HG03521 (cell line): ENCODE measurements around the gene DCAF15.

Experiments used
- ATAC-seq: cut with Tn5 transposase; IDR thresholded peaks from one replicate; pipeline ENCODE4 v1.9.1; 2021; ENCODE audit warnings: mild to moderate bottlenecking, moderate library complexity; ENCODE audit not compliant: unreplicated experiment

The DCAF15 gene

DNA sequence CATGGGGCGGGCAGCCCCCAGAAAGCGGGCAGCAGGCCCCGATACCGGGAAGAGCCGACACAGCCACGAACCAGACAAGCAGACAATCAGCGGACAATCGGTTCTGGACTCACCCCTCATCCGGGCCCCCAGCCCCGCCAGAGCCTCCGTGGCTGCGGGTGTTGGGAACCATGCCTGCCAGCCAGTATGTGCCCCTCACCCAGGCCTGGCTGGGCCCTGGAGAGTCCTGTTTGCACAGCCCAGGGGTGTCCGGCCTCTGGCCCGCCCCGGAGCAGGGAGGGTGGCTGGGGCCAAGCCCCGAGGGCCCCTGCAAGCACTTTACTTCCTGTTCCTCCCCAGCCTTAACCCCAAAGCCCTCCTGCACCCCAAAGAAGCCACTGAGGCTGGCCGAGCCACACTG is 21.9 kb upstream of the DCAF15 start:
- no peak for ATAC-seq

- ATAC-seq, result no peak
Observed at GRCh38 chr19:13931391-13932148, 20.7 kb upstream of the DCAF15 start.

DNA sequence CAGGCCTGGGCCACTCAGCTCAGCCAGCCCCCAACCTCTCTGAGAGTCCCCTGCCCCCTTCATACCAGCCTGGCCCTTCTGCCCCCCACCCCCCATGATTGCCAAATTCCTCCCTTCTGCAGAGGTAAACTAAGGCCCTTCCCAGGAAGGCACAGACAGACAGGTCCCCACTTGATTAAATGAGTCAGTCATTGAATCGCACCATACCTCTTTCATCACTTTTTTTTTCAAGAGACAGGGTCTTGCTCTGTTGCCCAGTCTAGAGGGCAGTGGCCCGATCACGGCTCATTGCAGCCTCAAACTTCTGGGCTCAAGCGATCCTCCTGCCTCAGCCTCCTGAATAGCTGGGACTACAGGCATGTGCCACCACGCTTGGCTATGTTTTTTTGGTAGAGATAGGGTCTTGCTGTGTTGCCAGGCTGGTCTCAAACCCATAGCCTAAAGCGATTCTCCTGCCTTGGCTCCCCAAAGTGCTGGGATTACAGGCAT is 20.1 kb upstream of the DCAF15 start:
- no peak for ATAC-seq

DNA sequence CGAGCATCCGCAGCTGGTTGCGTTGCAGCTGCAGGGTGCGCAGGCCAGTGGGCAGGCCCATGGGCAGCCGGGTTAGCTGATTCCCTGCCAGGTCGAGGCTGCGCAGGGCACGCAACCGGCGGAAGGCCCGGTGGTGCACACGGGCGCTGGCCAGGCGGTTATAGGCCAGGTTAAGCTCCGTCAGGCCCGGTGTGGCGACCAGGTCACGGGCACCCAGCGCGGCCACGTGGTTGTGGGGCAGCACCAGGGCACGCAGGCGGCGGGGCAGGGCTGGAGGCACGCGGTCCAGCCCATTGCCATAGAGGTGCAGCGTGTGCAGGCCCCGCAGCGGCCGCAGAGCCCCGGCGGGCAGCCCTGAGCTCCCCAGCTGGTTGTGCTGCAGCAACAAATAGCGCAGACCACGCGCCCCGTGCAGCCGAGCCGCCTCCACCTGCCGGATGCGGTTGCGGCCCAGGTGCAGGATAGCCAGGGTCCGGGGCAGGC is 19.4 kb upstream of the DCAF15 start:
- ATAC-seq, result no peak

- ATAC-seq, result no peak
Observed at GRCh38 chr19:13934785-13935109, 17.6 kb upstream of the DCAF15 start.

DNA sequence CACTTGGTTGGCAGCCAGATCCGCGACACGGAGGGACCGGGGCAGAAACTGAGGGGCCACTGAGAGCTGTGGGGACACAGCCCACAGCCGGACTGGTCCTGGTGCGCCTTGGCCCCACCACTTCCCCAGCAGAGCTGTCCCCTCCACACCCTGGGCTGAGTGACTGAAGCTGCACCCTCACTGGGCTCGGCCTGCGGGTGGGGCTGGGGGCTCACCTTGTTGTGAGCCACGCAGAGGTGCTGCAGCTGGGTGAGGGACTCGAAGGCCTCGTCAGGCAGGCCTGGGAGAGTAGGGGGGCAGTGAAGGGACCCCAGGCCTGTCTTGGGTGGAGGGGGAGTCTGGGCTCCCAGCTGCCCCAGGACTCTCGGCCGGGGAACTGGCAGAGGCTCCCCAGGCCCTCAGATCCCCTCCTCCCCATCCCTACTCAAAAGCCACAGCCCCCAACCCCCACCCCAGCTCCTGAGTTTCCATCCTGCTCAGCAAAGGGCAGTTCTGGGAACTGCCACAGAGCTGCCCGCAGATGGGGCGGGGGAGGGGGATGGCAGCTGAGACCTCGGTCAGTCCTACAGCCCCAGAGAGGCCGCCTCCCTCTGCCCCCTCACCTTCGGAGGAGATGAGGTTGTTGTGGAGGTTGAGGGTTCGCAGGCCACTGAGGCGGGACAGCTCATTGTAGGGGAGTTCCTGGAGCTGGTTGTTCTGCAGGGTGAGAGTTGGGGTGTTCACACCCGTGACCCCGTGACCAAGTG is 16.4 kb upstream of the DCAF15 start:
- ATAC-seq, result no peak

DNA sequence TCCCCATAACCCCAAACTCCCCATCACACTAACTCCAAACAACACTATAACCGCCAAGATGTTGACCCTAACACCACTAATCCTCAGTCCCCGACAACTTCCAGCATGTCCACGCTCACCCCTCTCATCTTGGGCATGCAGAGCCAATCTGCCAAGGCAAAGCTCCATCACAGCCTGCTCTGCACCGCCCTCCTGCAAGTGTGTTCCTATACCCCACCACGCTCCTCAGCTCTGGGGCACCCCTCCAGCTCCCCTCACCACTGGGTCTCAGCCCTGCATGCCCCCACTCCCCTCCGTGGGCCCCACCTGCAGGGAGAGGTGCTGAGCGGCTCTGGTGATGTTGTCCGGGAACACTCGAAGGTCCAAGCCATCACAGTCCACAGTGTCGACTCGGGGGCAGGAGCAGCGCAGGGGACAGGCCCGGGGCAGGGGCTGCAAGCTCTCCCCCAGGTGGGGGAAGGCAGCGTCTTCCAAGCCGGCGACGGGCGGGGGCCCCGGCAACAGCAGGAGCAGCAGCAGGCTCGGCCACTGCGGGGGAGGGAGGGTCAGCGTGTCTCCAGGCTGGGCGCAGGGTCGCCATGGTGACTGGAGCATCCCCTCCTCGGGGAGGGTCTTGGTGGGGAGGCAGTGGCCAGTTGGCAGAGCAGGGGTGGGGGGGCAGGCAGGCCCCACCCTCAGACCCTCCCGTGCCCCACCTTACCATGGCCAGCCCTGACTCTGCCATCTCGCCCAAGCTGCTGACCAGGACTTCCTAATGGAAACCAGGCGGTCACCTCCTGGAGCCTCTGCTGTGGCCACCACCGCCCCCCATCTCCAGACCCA is 14.6 kb upstream of the DCAF15 start:
- ATAC-seq, result no peak

- ATAC-seq, result no peak
Observed at GRCh38 chr19:13938301-13939064, 13.8 kb upstream of the DCAF15 start, which contains the start of gene PODNL1. PODNL1 (minus strand) TSS chr19:13938417; CDS start chr19:13938181, 236 bp downstream.

DNA sequence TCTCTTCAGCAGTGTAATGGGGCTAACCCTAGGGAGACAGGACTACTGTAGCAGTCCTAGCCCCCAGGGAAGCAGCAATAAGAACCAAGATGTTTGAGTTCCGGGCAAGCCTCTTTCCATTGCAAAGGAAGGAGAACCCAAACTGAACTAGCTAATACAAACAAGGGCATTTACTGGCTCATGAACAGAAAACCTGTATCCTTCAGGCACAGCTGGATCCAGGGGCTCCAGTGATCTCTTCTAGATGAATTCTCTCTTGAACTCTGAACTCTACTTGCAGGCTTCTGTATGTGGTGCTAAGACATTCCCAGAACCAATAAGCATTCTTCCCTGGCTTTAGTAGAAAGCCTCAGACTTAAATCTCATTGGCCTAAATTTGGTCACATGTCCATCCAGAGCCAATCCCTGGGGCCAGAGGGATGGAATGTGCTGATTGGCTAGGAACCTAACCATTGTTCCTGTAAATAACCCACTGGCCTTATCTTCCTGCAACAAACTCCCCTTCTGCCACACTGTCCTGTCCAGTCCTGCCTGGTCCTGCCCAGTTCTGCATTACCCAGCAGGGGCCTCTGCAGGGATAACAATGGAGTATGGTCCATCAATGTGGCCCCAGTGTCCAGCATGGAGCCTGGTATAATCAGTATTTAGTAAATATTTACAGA is 10.2 kb upstream of the DCAF15 start:
- ATAC-seq, result no peak

DNA sequence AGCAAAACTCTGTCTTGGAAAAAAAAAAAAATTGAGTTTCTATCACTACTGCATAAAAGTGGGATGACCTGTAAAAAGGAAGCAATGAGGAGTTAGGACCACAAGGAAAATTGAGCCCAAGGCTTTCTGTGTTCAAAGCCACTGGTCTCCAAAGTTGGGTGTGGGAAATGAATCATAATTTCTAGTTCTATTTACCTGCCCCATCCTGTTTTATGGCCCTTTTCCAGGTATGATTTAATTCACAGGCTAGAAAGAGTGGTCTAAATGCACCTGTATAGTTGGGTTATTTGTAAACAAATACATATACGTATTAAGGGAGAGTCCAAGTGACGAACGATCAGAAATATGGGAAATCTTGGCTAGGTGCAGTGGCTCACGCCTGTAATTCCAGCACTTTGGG is 5.9 kb upstream of the DCAF15 start:
- ATAC-seq, result no peak

- ATAC-seq, result no peak
Observed at GRCh38 chr19:13951043-13951442, 1.3 kb upstream of the DCAF15 start.

- ATAC-seq, result no peak
Observed at GRCh38 chr19:13951799-13952153, 533 bp upstream of the DCAF15 start.

GRCh38 chr19:13952931-13953531 is 722 bp downstream of the DCAF15 start:
- ATAC-seq, result no peak

- ATAC-seq, result no peak
Observed at GRCh38 chr19:13954185-13954584, 1.9 kb downstream of the DCAF15 start.

DNA sequence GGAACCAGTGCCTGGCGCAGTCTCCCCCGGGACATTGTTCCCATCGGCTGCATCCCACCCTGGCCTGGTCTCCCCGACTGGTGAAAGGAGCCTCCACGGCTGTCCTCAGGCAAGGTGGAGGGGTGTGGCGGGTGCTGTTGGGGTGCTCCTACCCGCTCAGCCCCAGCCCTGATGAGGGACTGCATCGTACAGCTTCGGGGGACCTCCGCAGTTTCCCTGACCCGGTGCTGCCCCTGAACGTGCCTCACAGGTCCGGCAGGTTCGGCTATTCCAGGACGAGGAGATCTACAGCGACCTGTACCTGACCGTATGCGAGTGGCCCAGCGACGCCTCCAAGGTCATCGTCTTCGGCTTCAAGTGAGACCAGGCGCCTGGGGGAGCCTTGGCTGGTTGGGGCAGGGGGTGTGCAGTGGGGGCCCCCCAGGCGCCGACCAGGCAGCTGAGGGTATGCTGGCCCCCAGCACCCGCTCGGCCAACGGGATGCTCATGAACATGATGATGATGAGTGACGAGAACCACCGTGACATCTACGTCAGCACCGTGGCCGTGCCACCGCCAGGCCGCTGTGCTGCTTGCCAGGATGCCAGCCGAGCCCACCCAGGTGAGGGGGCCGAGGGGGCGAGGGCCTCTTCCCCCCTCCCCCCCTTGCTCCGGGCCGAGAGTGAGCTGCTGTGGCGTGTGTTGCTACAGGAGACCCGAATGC is 3.5 kb downstream of the DCAF15 start:
- no peak for ATAC-seq

DNA sequence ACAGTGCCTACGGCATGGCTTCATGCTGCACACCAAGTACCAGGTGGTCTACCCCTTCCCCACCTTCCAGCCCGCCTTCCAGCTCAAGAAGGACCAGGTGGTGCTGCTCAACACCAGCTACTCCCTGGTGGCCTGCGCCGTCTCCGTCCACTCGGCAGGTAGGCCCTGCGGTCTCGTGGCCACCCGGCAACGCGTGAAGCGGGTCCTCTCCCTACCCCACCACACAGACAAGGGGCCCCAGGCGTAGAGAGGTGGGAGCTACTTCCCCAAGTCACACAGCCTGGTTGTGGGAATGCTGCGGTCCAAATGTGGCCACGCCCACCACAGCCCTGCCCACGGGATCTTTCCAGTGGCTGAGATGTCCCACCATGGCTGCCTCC is 4.0 kb downstream of the DCAF15 start:
- ATAC-seq, result no peak

DNA sequence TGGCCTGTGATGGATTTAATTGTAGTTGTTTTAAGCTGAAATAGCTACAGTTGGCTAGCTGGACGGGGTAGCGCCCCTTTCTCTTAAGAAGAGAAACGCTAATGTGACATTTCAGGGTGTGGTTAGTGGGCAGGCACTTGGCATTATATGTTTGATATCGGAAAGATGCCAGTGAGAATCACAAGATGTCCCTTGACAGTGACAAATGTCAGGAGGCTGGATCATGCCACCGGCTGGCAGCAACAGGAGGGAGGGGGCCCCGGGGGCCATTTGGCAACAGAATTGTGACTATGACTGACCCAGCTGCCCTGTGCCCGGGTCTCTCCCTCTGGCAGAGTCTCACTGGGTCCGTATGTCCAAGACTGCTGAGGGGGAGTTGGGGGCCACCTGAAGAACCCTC is 4.7 kb downstream of the DCAF15 start:
- no peak for ATAC-seq

- ATAC-seq, result no peak
Observed at GRCh38 chr19:13958043-13958442, 5.7 kb downstream of the DCAF15 start.
